NCI-H1417 treated with DMSO at 0.1 percent for 48 hours (cell line): ENCODE results near the gene LHX1.

Experiments used
- DNase-seq: peaks from one replicate; lab custom pipeline; 2025; lab: John Stamatoyannopoulos, UW

Gene LHX1

DNA sequence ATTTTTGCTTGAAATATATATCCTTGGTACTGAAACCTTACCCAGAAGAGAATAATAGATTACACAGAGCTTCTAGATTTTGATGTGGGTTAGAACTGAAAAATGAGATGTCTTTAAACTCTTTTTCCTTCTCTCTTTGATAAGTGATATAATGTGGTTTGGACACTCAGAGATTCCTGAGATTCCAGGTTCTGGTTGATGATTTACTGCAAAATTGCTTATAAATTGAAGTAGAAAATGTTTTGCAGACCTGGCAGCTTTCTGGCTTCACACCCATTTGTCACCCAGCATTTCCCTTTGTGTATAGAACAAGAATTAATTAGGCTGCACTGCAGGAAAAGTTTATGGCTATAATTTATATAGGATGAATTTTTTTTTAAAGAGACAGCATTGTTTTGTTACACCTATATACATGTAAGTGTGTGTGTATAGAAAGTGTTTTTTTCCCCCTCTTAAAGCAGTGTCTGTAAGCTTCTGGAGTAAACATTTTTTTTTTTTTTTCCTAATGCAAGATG is 35.0 kb downstream of the LHX1 start:
- no peak for DNase-seq

- DNase-seq = no peak
Observed at GRCh38 chr17:36972905-36973304, 35.6 kb downstream of the LHX1 start.

DNA sequence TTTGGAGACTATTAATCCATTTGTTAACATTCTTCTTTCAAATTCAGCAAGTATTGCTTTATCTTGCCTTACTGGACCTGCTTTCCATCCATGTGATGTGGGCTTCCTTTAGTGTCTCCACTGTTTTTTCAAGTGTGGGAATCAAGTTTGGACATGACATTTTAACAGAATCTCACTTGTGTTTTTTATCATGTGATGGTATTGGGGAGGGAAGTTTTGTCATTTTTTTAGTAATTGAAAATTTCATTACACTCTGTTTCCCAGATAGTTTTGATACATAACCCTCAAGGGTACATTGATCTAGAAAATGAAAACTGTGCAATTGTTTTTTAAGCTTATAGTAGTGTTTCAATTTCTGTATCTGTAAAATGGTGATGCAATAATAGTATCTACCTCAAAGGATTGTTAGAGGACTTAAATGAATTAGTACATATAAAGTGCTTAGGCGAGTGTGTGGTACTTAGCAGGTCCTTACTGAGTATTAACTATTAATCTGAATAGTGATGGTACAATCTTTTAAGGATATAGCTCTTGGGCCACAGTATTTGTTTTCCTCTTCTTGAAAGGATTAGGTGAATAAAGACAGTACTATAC is 38.7 kb downstream of the LHX1 start:
- DNase-seq = no peak

DNA sequence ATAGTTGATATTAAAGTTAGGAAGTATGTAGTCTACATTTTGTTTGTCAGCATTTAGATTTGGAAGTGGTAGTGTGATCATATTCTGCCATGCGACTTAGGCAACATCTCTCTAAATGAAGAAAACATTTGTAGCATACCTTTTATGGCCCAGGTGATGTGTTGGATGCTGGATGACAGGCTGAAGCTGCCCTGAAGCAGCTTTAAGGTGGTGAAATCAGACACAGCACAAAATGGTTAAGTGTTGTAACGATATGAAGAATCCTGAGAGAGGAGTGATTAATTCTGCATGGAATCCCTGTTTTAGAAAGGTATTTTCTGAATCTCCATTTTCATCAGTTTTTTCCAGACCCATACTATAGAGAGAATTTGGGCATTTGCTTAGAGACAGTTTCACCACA is 39.8 kb downstream of the LHX1 start:
- no peak for DNase-seq

DNA sequence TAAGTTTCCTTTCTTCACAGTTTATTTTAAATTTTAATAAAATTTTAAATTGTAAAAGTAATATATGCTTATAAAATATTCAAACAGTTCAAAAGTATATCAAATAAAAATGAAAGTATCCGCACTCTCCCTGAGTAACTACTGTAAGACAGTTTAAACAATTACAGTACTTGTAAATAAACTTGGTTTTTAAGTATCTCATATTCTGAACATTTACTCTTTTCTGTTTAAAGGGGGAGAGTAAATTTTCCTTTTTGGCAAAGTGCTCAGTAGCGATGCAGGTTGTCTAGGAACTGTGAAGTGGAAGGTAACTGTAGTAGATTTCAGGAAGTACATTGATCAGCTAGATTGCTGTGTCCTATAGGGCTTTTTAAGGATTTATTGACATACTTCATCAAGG is 40.3 kb downstream of the LHX1 start:
- no peak for DNase-seq

DNA sequence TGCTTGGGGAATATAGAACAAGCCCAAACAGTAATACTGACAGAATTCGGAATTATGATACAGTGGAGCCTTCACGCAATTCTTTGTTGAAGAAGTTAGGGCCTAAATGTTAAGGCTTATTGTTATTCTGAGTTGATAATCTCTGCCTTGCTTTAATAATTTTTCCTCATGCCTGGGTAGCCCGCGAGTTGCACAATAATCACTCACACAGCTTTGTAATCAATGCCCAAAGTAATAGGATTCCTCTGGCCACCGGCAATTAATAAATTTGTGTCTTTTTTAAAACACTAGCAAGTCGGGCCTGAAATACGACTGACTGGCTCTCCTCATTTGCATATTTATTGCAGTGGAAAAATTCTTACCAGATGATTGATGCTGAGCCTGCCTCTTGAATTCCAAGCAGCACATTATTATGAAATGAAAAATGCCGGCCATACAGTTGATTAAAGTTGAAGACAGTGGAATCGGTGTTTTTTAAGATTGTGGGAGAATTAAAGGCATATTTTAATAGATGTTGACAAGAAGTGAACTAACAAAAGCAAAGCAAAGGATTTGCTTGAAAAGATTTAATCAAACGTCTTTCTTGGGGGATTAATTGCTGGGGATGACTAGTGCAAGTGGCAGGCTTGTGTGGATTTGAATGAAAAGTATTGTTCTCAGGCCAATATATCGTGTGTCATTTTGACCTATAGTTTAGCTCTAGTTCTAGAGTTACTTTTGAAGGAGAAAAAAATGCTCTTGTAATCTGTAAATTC is 41.7 kb downstream of the LHX1 start:
- DNase-seq = no peak

- no peak for DNase-seq
Observed at GRCh38 chr17:36979565-36979941, 42.3 kb downstream of the LHX1 start.

- no peak for DNase-seq
Observed at GRCh38 chr17:36980280-36980761, 43.0 kb downstream of the LHX1 start.

DNA sequence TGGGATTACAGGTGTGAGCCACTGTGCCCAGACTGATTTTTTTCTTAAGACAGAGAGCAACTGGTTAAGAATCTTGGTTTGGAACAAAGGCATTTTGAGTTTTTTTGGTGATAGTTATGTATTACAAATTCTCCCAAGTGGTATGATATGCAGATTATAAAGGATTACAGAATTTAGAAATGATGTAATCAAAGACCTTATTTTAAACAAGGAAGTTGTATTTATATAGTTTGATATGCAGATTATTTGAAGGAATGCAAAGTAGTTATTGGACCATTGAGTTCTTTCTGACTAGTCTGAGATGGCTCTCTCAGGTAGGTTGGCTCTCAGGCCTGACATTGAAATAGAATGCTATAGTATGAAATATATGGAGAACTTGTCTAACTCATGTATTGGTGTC is 46.3 kb downstream of the LHX1 start:
- no peak for DNase-seq

- DNase-seq = no peak
Observed at GRCh38 chr17:36989173-36989572, 51.9 kb downstream of the LHX1 start.

- DNase-seq = no peak
Observed at GRCh38 chr17:36992701-36993100, 55.4 kb downstream of the LHX1 start.

DNA sequence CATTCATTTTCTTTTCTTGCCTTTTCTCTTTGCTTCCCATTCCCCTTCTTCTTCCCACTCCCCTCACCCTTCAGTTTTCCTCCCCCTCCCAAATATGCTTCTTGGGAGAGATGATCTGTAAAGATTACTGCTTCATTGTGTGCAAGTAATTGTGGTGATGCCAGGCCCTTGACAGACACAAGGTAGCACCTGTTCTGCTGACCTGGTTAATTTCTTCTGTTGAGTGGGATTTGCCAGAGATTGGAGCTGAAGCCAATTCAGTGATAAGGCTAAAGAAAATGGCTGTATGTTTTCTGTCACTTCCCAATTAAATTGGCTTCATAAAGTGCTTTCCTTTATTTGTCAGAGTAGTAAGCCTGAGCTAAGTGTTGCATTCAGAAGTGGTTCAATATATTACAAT is 56.0 kb downstream of the LHX1 start:
- DNase-seq = no peak
